ENCODE results near the gene MCTP1.

Gene MCTP1

GRCh38 chr5:95219411-95219810 is 65.5 kb downstream of the MCTP1 start:
- Histone ChIP-seq H3K27me3 (ENCODE audit: insufficient read depth, poor library complexity, severe bottlenecking) (no peaks in the 10 kb centered on the region), H3K4me3 (replicated peaks; ENCODE audit: insufficient read depth, low read length) (no peak overlapping the region), H3K27ac (replicated peaks) (no peak overlapping the region)
- TF ChIP-seq SPI1 (IDR thresholded peaks at IDR 0.05; ENCODE audit: borderline replicate concordance, low read depth) (no peak), CTCF (IDR thresholded peaks at IDR 0.05; ENCODE audit: insufficient read depth, low read length) (no peak), POLR2AphosphoS5 (IDR thresholded peaks at IDR 0.05; ENCODE audit: low read depth) (no peak), GABPA (IDR thresholded peaks at IDR 0.05; ENCODE audit: low read depth) (no peak), REST (IDR thresholded peaks at IDR 0.05; ENCODE audit: insufficient replicate concordance, low read depth) (no peak)
- no peak for DNase-seq (ENCODE audit: low read depth in 1 of 2, low spot score in 1 of 2)

- H3K27me3 ChIP-seq (ENCODE audit: insufficient read depth, poor library complexity, severe bottlenecking) = no peaks in the 10 kb centered on the region
Measured at GRCh38 chr5:95217881-95218280, 67.0 kb downstream of the MCTP1 start.

GRCh38 chr5:95217351-95217750 is 67.5 kb downstream of the MCTP1 start:
- Histone ChIP-seq H3K27me3 (ENCODE audit: insufficient read depth, poor library complexity, severe bottlenecking) (no peaks in the 10 kb centered on the region), H3K27ac (replicated peaks) (no peak overlapping the region), H3K4me3 (replicated peaks; ENCODE audit: insufficient read depth, low read length) (no peak overlapping the region)
- TF ChIP-seq CTCF (IDR thresholded peaks at IDR 0.05; ENCODE audit: insufficient read depth, low read length) (no peak), POLR2AphosphoS5 (IDR thresholded peaks at IDR 0.05; ENCODE audit: low read depth) (no peak)
- DNase-seq (ENCODE audit: low read depth in 1 of 2, low spot score in 1 of 2) = no peak

More at GRCh38 chr5:95217881-95218280, 67.0 kb downstream of the MCTP1 start:
- no peak overlapping the region for H3K4me3 ChIP-seq (replicated peaks; ENCODE audit: insufficient read depth, low read length)
- TF ChIP-seq REST (IDR thresholded peaks at IDR 0.05; ENCODE audit: insufficient replicate concordance, low read depth) = no peak
- no peak for TF ChIP-seq GABPA (IDR thresholded peaks at IDR 0.05; ENCODE audit: low read depth)
- TF ChIP-seq SPI1 (IDR thresholded peaks at IDR 0.05; ENCODE audit: borderline replicate concordance, low read depth) = no peak
- TF ChIP-seq CTCF (IDR thresholded peaks at IDR 0.05; ENCODE audit: insufficient read depth, low read length) = no peak
- no peak for TF ChIP-seq POLR2AphosphoS5 (IDR thresholded peaks at IDR 0.05; ENCODE audit: low read depth)
- no peak for DNase-seq (ENCODE audit: low read depth in 1 of 2, low spot score in 1 of 2)
- no peak overlapping the region for H3K27ac ChIP-seq (replicated peaks)
